Right lobe of liver (tissue), 4 donors: ENCODE measurements around the gene DNAH1.

Experiments used
- CTCF ChIP-seq, 4 donors: fragments of 200-600 bp in 3 of 4; fragments of 450-650 bp in 1 of 4; IDR thresholded peaks; one replicate each; pipeline versions ENCODE4 v1.5.1 to v1.8.0; 2016 to 2022; ENCODE audit warnings: antibody characterized with exemption in 4 of 4, mild to moderate bottlenecking in 2 of 4
- POLR2A ChIP-seq: fragments of 450-650 bp; IDR thresholded peaks from one replicate; pipeline ENCODE4 v1.6.1; 2017; ENCODE audit warnings: antibody characterized with exemption, mild to moderate bottlenecking
- donor health status: DM: no; HTN: no; CAD: no.
- donor health status: DM: no; HTN: no; CAD: no.
- donor health status: DM: no; HTN: yes; CAD: no.

- TF ChIP-seq CTCF (IDR thresholded peaks at IDR 0.05) (no peak), POLR2A (no peak)
These were observed 34.3 kb downstream of the DNAH1 start for GRCh38 chr3:52350416-52350815.
